Adipose tissue (tissue), 3 donors: ENCODE results near the gene PDZRN4. TPM values are rescaled to one million over a fixed set of nuclear protein-coding genes. Genes with fewer than 3 reads are reported as not detected.
"Not testable (repeated sequence)": the region's sequence is repeated elsewhere in the genome, so short reads cannot be mapped to it uniquely, and the experiment has no call there.

Source experiments
- H3K27ac ChIP-seq: one replicate; pipeline ENCODE4 v1.5.1; 2013; ENCODE audit warnings: low read depth, low read length
- WGBS, 3 donors: extraction: QIAGEN DNeasy Blood & Tissue Kit; methylation state at CpG; one replicate each; pipeline ENCODE4 v1.1.7; 2013; 5-methylcytosine and 5-hydroxymethylcytosine counted together
- polyA plus RNA-seq, 3 donors: library from polyadenylated mRNA; stranded (reverse); fragments of 200-250 nt; gene quantifications; one replicate each; pipeline ENCODE4 v1.2.3, GENCODE V29; 2013
- donor health status: healthy with polysubstance abuse.
- donor health status: Bipolar disorder and iron deficiency.
- donor health status: healthy.

The PDZRN4 gene
- polyA plus RNA-seq, 3 donors: 0.03 to 1.2 (median 0.42) TPM

GRCh38 chr12:41563051-41563450 is 374.9 kb downstream of the PDZRN4 start:
- no peak overlapping the region for H3K27ac ChIP-seq
- 86 to 96% (median 95%) methylated on average over 12 of the region's 12 CpGs for WGBS, 3 donors

GRCh38 chr12:41564816-41565215 is 376.7 kb downstream of the PDZRN4 start:
- WGBS, 3 donors: 83 to 97% (median 95%) methylated on average over 1 of the region's 1 CpG
- H3K27ac ChIP-seq: no peak overlapping the region

- WGBS, 3 donors: 74 to 97% (median 92%) methylated on average over 2 of the region's 2 CpGs
- no peak overlapping the region for H3K27ac ChIP-seq
These were observed 378.6 kb downstream of the PDZRN4 start for GRCh38 chr12:41566703-41567102.

- no peak overlapping the region for H3K27ac ChIP-seq
- WGBS, 3 donors: 89 to 95% (median 95%) methylated on average over 17 of the region's 17 CpGs
These were observed 385.3 kb downstream of the PDZRN4 start for GRCh38 chr12:41573445-41573844.

- H3K27ac ChIP-seq: no peak overlapping the region
- 60 to 73% (median 66%) methylated on average over 1 of the region's 1 CpG for WGBS, 3 donors
These were observed 388.8 kb downstream of the PDZRN4 start for GRCh38 chr12:41576925-41577324.

- no peak overlapping the region for H3K27ac ChIP-seq
These were observed 389.9 kb downstream of the PDZRN4 start for GRCh38 chr12:41577995-41578394.

- H3K27ac ChIP-seq: no peak overlapping the region
- whole genome bisulfite sequencing, 3 donors: 86 to 93% (median 90%) methylated on average over 3 of the region's 3 CpGs
These were observed 397.7 kb downstream of the PDZRN4 start for GRCh38 chr12:41585784-41586183.

GRCh38 chr12:41587574-41587973 is 399.5 kb downstream of the PDZRN4 start:
- H3K27ac ChIP-seq: no peak overlapping the region
- 77 to 92% (median 91%) methylated on average over 1 of the region's 1 CpG for WGBS, 3 donors

GRCh38 chr12:41589878-41590277 is 401.8 kb downstream of the PDZRN4 start:
- WGBS, 3 donors: 48 to 83% (median 81%) methylated on average over 4 of the region's 4 CpGs
- H3K27ac ChIP-seq: no peak overlapping the region

- 69 to 81% (median 76%) methylated on average over 4 of the region's 4 CpGs for WGBS, 3 donors
- H3K27ac ChIP-seq: no peak overlapping the region
These were observed 408.1 kb downstream of the PDZRN4 start for GRCh38 chr12:41596190-41596589.

- no peak overlapping the region for H3K27ac ChIP-seq
- WGBS, 3 donors: 51 to 57% (median 56%) methylated on average over 3 of the region's 3 CpGs
These were observed 416.7 kb downstream of the PDZRN4 start for GRCh38 chr12:41604830-41605229.

GRCh38 chr12:41605545-41606305 is 417.6 kb downstream of the PDZRN4 start:
- no peak overlapping the region for H3K27ac ChIP-seq
- 72 to 79% (median 73%) methylated on average over 16 of the region's 16 CpGs for WGBS, 3 donors

GRCh38 chr12:41606468-41607445 is 418.6 kb downstream of the PDZRN4 start:
- 59 to 90% (median 83%) methylated on average over 8 of the region's 8 CpGs for WGBS, 3 donors
- H3K27ac ChIP-seq: no peak overlapping the region

- 79 to 90% (median 90%) methylated on average over 3 of the region's 3 CpGs for WGBS, 3 donors
- no peak overlapping the region for H3K27ac ChIP-seq
These were observed 424.9 kb downstream of the PDZRN4 start for GRCh38 chr12:41612892-41613557.

GRCh38 chr12:41615174-41615573 is 427.1 kb downstream of the PDZRN4 start:
- 60 to 71% (median 63%) methylated on average over 3 of the region's 3 CpGs for WGBS, 3 donors
- H3K27ac ChIP-seq: not testable (repeated sequence)

GRCh38 chr12:41619705-41620104 is 431.6 kb downstream of the PDZRN4 start:
- no peak overlapping the region for H3K27ac ChIP-seq

GRCh38 chr12:41621291-41621690 is 433.2 kb downstream of the PDZRN4 start:
- 14 to 93% (median 91%) methylated on average over 1 of the region's 1 CpG for WGBS, 3 donors
- no peak overlapping the region for H3K27ac ChIP-seq
